HG02798 (cell line): Measurements from ENCODE around the gene UTP4.

Experiments
- ATAC-seq: cut with Tn5 transposase; IDR thresholded peaks from one replicate; pipeline ENCODE4 v1.9.1; 2021; ENCODE audit warnings: mild to moderate bottlenecking; ENCODE audit not compliant: unreplicated experiment, poor library complexity

Gene UTP4

GRCh38 chr16:69201291-69201690, 68.8 kb downstream of the UTP4 start:
- ATAC-seq, result no peak

GRCh38 chr16:69201787-69202186, 69.3 kb downstream of the UTP4 start:
- no peak for ATAC-seq

GRCh38 chr16:69204172-69204571, 71.7 kb downstream of the UTP4 start:
- ATAC-seq, result no peak

GRCh38 chr16:69209735-69210134, 77.3 kb downstream of the UTP4 start:
- no peak for ATAC-seq

GRCh38 chr16:69217433-69217832, 85.0 kb downstream of the UTP4 start:
- ATAC-seq, result no peak
